ENCODE data around the gene ZNF19. TPM values are rescaled to one million over a fixed set of nuclear protein-coding genes. Genes with fewer than 3 reads are reported as not detected.
A peak's percentile ranks its signal among the peaks of the same experiment; 100 is the strongest.

Gene ZNF19
- total and polyA plus RNA-seq, 9 of the 15 experiments (the other 6 are each of a cell fraction or from before 2014, with no cell fraction given) = 1.2 to 2.8 (median 1.8) TPM

DNA sequence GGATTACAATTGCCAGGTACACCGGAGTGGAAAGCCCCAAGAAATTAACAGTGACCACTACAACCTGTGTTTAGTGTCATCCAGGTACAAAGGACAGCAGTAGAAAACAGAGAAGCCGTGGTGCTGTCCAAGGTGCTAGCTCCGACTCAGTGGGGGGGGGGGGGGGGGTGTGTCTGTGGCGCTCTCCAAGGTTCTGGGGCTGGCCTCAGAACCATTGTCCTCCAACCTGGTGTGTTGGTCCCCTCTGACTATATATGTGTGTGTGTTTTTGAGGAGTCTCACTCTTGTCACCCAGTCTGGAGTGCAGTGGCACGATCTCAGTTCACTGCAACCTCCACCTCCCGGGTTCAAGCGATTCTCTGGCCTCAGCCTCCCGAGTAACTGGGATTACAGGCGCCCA is 21.3 kb downstream of the ZNF19 start (continued):
- no peak for TF ChIP-seq ZNF57 (CRISPR knock-in tag; IDR thresholded peaks at IDR 0.05)
- no peak for TF ChIP-seq MYBL2 (IDR thresholded peaks at IDR 0.05; ENCODE audit: low read depth)
- TF ChIP-seq MYBL2 (CRISPR knock-in tag; IDR thresholded peaks at IDR 0.05; ENCODE audit: borderline replicate concordance) = no peak
- TF ChIP-seq SREBF1 (IDR thresholded peaks at IDR 0.05; ENCODE audit: borderline replicate concordance, low read depth, low read length) = peak; percentile 85; the same call in 1 of the 2 replicates
- TF ChIP-seq, protein P1, sequence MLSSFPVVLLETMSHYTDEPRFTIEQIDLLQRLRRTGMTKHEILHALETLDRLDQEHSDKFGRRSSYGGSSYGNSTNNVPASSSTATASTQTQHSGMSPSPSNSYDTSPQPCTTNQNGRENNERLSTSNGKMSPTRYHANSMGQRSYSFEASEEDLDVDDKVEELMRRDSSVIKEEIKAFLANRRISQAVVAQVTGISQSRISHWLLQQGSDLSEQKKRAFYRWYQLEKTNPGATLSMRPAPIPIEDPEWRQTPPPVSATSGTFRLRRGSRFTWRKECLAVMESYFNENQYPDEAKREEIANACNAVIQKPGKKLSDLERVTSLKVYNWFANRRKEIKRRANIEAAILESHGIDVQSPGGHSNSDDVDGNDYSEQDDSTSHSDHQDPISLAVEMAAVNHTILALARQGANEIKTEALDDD (IDR thresholded peaks at IDR 0.05) = no peak
- TF ChIP-seq, protein P2, sequence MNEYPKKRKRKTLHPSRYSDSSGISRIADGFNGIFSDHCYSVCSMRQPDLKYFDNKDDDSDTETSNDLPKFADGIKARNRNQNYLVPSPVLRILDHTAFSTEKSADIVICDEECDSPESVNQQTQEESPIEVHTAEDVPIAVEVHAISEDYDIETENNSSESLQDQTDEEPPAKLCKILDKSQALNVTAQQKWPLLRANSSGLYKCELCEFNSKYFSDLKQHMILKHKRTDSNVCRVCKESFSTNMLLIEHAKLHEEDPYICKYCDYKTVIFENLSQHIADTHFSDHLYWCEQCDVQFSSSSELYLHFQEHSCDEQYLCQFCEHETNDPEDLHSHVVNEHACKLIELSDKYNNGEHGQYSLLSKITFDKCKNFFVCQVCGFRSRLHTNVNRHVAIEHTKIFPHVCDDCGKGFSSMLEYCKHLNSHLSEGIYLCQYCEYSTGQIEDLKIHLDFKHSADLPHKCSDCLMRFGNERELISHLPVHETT (CRISPR knock-in tag; conservative IDR thresholded peaks at IDR 0.05 in 1 of 2, IDR thresholded peaks at IDR 0.05 in 1 of 2) = peak; percentile 65 to 91; a peak in 3 of 4 replicates
- TF ChIP-seq ZNF589 (CRISPR knock-in tag; IDR thresholded peaks at IDR 0.05; ENCODE audit: low read depth) = peak; percentile 91
- no peak for TF ChIP-seq ZBED1 (IDR thresholded peaks at IDR 0.05)
- TF ChIP-seq HCFC1 (IDR thresholded peaks at IDR 0.05; ENCODE audit: low read depth, low read length) = peak; percentile 47
- no peak for TF ChIP-seq CAMTA2 (CRISPR knock-in tag; conservative IDR thresholded peaks at IDR 0.05)
- peak; percentile 76 for TF ChIP-seq ZNF311 (CRISPR knock-in tag; IDR thresholded peaks at IDR 0.05)
- 0 out of 2 replicates have a peak, but pooled peaks have one; percentile 19 for TF ChIP-seq SMAD3 (CRISPR knock-in tag; conservative IDR thresholded peaks at IDR 0.05)
- no peak for TF ChIP-seq ZNF408 (CRISPR knock-in tag; IDR thresholded peaks at IDR 0.05; ENCODE audit: low read depth)
- peak; percentile 85 for TF ChIP-seq ZBTB40 (IDR thresholded peaks at IDR 0.05)
- peak; percentile 65; the same call in 1 of the 2 replicates for TF ChIP-seq ZBTB40 (CRISPR knock-in tag; IDR thresholded peaks at IDR 0.05)
- no peak for TF ChIP-seq TOE1 (IDR thresholded peaks at IDR 0.05; ENCODE audit: borderline replicate concordance)
- TF ChIP-seq TOE1 (CRISPR knock-in tag; IDR thresholded peaks at IDR 0.05; ENCODE audit: borderline replicate concordance, low read depth) = 0 out of 2 replicates have a peak, but pooled peaks have one; percentile 78
- peak; percentile 98 for TF ChIP-seq ZNF644 (tag; IDR thresholded peaks at IDR 0.05; ENCODE audit: low read depth)
